HG03045 (cell line): Measurements from ENCODE around the gene MALRD1.

Experiments used
- ATAC-seq: cut with Tn5 transposase; IDR thresholded peaks from one replicate; pipeline ENCODE4 v1.9.1; 2021; ENCODE audit warnings: mild to moderate bottlenecking, moderate library complexity; ENCODE audit not compliant: unreplicated experiment

Gene MALRD1

DNA sequence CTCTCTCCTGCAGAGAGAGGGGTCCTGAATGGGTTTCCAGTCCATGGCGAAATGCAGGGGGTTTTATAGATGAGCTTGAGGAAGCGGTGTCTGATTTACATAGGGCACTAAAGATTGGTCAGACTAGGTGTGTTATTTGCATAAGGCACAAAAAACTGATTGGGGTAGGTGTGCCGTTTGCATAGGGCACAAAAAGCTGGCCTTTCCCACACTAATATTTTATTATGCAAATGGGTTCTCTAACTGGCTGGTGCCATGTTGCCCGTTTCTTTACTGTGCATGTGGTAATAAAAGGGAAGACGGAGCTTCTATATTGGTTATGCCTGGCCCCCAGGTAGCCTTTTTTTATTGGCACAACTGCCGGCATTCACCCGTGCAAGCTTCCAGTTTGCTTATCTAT is 50.2 kb downstream of the MALRD1 start:
- no peak for ATAC-seq

DNA sequence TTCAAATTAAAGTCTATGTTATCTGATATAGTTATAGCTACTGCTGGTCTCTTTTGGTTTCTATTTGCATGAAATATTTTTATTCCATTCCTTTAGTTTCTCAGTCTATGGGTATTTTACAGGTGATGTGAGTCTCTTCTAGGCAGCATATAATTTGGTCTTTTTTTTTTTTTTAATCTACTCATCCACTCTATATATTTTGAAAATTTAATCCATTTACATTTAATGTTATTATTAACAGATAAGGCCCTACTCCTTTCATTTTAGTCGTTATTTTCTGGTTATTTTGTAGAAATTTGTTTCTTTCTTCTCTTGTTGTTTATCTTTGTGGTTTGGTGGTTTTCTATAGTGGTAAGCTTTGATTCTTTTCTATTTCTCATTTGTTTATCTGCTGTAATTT is 58.8 kb downstream of the MALRD1 start:
- no peak for ATAC-seq

DNA sequence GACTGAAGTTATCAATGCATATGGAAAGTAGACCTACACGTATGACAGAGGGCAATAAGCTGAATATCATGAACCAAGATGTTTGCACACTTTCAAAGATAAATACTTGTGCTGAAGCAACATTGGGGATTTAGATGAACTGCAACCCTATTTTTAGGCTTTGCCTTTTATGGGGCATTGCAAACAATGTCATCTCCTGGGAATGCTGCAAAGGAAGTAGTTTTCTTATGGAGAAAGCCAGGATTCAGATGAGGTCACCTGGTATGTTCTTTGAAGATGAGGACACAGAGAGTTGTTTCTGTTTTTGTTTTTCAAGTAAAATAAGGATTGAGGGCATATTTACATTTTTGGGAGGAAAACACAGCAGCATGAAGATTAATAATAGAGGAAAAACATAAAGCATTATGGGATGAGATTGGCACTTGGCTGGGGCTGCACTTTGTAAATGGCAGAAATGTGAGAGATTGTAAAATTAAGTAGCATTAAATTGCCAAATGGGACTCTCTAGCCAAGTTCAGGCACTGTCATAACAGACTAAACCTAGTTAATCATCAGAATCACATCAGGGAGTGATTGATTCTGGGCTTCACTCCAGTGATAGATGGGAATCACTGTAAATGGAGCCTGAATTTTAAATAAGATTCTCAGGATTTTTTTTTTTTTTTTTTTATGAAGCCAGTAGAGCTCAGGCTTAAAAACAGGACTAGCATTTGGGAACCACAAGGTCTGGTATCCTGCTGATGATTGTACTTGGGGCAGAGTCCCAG is 63.1 kb downstream of the MALRD1 start:
- no peak for ATAC-seq

DNA sequence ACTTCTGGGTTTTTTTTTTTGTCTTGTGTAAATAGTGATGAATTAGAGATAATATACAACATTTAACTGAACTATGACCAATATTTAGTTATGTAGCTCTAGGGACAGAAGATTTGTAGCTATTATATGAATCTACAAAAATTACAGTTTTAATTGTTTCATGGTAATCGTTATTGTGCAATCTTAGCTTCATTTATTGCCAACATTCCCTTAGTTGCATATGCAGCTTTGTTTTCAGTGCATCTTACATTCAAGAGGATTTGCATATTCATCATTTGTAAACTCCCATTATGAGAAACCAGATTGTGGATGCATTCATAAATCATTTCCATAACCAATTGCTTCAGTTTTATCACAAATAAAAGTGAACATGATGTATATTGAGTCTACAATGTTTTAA is 68.8 kb downstream of the MALRD1 start:
- no peak for ATAC-seq

DNA sequence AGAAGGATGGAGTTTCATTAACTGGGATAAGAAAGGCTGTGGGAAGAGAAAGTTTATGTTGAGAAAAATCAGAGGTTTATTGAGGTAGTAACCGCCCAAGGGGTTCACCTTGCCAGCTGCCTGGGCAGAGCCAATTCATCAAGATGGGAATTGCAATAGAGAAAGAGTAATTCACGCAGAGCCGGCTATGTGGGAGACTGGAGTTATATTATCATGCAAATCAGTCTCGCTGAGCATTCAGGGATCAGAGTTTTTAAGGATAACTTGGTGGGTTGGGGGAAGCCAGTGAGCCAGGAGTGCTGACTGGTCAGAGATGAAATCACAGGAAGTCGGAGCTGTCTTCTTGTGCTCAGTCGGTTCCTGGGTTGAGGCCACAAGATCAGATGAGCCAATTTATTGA is 70.6 kb downstream of the MALRD1 start:
- no peak for ATAC-seq

DNA sequence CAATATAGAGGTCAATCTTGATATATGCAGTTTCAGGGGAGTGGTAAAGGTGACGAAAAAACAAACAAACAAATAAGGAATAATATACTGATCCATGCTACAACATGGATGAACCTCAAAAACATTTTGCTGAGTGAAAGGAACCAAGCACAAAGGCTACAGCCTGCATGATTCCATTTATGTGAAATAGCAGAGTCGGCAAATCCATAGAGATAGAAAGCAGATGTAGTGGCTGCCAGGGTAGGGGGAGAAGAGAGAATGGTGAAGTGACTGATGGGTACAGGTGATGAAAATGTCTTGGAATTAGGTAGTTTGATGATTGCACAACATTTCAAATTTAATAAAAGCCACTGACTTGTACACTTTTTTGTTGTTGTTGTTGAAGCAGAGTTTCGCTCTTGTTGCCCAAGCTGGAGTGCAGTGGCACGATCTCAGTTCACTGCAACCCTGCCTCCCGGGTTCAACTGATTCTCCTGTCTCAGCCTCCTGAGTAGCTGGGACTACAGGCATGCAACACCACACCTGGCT is 71.8 kb downstream of the MALRD1 start:
- no peak for ATAC-seq

DNA sequence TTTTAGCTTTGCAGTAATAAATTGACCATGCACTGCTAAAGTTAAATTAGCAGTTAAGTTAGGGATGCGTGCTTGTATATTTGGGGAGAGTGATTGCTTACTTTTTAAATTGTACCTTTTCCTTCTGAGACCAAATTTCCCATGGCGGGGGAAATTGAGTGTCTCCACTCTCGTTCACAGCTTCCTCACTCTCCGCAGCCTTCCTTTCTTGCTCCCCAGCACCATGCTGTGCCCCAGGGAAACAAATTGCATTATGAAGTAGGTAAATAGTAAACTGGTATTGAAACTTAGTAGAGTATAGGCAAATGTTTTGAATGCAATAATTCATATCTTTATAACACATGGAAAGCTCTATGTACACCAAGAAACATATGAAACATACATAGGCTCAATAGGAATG is 85.4 kb downstream of the MALRD1 start:
- ATAC-seq: no peak

DNA sequence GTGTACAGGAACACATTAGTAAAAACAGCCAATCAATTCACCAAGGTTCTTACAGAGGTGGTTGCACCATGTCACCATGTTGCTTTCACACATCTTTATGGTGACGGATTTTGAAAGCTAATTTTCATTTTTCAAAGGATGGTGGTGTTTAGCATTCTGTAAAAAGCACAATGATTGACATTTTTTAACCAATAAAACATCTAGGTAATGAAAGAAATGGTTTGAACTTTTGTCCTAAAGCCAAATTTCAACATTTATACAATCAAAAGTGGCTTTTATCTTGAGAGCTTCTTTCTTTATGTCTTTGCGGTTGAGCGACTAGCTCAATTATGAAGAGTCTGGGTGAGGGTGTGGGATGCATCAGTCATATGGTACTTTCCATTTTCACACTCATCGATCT is 94.4 kb downstream of the MALRD1 start:
- ATAC-seq: no peak

DNA sequence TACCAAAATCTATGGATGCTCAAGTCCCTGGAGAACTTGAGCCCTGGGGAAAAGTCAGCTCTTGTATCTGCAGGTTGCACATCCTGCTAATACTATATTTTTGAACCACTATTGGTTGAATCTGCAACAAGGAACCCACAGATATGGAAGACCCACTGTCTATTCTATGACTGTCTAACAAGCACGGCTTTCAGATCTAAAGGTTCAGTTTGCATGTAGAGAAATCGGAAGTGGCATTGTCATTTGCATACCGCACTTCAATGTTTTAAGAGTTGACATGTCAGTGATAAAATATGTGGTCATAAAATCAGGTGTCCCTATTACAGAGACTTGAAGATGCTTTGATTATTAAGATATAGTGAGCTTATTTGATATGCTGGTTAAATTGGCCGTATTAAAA is 95.6 kb downstream of the MALRD1 start:
- no peak for ATAC-seq

DNA sequence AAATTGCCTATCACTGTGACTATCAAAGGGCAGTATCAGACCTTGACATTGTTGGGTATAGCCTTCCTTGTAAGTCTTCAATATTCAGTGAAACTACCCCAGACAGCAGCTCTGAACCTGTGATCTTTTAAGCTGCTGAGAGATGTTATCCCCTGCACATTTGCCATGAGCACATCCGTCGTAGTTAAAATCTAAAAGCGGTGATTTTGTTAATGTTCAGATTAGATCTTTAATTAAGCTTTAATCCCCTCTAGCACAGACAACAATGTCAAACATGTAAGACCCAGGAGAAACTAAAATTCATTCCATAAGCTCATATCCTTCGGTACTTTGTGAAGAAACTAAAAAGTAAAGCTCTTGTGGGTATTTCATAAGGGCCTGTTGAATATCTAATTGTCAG is 105.8 kb downstream of the MALRD1 start:
- no peak for ATAC-seq

DNA sequence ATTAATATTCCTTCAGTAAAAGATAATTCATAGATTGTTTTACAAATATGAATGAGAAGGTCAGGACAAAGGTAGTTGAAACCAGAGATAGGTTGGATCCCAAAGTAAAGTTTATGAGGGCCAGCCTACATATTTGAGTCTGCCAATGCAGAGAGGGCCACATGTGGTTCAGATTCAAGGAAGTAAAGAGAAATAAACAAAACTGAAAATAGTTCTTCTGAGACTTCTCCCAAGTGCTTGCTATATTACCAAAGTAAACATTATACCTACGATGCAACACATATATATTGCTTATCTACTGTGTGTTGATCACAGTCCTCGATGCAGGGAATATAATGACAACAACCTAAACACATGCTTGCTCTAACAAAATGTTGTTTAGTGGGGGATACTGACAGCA is 109.8 kb downstream of the MALRD1 start:
- ATAC-seq: no peak

DNA sequence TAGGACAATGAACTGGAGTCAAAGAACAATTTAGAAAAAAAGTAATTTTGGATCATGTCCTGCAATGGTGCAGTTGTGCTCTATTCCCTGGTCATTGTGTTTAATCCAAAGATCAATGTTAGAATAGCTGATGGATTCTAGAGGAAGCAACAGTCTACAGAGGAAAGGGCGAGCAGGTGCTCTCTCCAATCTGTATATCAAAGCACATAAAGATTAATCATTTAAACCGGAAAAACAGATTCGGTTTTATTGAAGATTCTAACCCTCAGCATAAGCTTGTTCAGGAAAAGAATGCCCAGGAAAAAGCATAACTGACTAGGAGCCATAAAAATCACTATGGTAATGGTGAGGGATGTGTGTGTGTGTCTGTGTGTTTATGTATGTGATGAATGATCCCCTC is 110.3 kb downstream of the MALRD1 start:
- ATAC-seq: no peak

DNA sequence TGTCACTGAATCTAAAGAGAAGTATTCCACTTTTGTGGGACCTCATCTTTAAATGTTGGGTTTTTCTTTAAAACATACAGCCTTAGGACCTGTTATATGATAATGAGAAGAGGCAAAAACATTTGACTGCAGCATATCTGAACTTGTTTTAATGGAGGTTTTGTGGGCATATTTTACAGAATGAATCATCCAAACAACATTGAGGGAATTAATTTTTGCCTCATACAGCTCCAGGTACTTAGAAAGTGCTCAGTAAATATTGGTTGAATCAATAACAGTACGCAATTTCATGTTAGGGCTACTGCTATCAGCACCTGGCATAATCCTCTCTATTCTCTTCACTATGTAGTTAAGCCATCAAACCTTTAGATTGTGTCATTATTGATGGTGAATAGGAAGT is 115.9 kb downstream of the MALRD1 start:
- ATAC-seq: no peak

DNA sequence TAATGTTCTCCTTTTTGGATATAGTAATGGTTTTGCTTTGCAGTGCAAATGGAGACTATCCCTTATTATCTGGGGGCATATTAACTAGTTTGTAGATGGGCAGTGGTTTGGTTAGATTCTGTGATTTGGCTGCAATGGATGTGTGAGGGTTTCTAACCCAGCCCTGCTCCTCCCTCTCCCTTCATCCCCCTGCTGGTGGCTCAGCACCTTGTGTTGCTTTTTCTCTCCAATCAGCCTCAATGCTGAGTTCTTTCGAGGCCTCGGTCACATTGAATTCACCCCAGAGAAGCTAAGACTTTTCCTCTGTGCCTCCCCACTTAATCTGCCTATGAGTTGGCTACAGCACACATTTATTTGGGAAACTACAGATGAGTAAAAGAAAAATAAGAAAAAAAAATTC is 120.0 kb downstream of the MALRD1 start:
- ATAC-seq: no peak

DNA sequence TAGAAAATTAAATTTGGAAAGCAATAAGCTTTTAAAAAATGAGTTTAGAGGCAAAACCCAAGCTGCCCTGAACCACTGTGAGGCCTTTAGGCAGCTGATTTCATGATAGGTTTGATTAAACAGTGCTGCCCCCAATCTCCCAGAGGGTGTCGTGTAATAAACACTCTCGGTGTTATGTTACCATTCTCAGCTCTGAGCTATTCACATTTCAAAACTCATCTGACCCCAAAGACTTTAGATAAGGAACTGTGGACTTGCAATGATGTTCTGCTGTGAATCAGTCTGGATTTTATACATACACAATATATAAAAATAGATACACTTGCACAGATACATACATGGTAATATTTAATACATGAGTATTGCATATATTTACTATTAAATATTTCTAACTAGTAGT is 120.4 kb downstream of the MALRD1 start:
- no peak for ATAC-seq

DNA sequence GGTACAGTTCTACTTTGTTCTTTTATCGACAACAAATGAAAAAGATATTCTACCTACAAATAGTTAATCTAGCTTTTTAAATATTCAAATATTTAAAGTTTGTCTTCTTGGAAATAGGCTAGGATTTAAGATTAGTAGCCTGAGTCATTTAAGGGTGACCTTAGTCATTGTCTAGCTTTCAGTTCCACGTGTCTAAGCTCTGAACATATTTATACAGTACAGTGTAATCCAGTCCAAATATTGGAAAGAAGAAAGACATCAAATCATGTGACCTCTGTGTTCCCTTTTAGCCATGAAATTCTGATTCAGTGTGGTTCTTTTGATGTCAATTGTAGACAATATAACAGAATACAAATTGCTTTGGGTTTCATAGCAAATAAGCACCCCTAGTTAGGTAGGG is 121.1 kb downstream of the MALRD1 start:
- ATAC-seq: no peak

DNA sequence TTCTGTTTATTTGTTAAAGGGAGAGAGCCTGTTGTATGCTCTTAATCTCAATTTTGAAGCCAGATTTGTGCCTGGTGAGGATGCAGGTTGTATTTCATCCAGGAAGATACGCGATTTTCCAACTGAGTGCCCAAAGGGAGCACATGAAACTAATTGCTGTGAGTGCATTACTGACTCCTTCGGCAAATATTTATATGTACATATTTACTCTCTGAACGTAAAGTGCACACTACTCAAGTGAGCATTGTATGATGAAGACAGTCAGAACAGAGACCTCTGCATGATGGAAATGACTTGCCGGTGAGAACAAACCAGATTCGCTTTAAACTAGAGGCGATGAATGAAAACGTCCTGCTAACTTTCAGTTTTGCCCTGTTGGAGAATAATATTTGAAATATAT is 130.1 kb downstream of the MALRD1 start:
- no peak for ATAC-seq

DNA sequence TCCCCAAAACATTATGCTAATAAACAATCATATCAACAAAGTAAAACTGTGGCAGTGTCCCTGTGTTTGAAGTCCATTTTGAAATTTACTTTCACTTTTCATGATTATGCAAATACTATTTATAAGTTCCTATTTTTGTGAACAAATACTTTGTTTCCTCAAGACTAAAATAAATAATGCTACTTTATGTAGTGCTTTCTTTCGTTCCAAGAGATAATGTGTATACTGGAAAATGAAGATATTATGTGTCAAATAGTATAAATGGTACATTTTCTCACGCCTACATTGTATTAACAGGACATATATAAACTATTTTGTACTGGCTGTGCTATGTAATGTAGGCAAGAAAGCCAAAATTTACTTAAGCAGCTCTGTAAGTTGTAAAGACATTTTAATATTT is 136.3 kb downstream of the MALRD1 start:
- ATAC-seq: no peak

DNA sequence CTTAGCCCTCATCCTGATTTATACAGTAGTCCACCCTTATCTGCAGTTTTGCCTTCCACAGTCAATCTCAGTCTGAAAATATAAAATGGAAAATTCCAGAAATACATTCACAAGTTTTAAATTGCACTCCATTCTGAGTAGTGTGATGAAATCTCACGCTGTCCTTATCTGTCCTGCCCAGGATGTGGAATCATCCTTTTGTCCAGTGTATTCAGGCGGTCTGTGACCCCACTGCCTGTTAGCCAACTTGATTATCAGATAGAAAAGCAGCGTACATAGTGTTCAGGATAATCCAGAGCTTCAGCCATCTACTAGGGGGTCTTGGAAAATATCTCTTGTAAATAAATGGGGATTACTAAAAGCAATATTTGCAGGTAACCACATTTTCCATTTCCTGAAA is 146.3 kb downstream of the MALRD1 start:
- no peak for ATAC-seq

DNA sequence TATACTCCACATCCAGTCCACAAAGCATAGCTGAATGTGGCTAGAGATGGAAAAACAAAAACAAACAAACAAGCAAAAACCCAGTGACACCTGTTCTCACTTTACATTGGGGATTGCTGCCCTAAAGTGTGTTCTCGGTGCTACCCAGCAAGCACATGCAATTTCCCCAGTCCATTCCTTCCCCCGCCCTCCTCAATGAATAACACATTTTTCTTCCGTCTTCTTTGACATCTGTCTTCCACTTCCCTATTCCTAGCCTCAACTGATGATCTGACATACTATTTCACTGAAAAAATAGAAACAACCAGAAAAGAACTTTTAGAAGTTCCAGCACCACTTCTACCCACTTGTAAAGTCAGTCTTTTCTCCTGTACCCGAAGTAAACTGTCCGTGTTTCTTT is 147.1 kb downstream of the MALRD1 start:
- ATAC-seq: no peak

DNA sequence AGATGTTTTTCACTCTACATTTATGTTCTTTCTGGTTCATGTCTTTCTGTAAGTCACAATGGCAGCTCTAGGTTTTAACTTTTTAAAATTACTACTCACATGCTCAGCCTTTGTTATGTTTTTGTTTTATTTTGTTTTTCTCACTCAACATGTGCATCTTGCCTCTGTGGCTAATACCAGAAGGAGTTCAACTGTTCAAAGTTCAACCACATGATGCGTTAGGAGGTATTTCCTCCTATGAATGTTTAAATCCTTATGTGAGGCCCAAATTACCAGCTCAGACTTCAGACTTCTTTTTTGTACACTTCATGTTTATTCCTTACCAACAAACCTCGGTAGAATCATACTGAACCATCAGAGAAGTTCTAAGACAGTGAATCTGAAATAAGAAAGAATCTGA is 151.6 kb downstream of the MALRD1 start:
- ATAC-seq: no peak

DNA sequence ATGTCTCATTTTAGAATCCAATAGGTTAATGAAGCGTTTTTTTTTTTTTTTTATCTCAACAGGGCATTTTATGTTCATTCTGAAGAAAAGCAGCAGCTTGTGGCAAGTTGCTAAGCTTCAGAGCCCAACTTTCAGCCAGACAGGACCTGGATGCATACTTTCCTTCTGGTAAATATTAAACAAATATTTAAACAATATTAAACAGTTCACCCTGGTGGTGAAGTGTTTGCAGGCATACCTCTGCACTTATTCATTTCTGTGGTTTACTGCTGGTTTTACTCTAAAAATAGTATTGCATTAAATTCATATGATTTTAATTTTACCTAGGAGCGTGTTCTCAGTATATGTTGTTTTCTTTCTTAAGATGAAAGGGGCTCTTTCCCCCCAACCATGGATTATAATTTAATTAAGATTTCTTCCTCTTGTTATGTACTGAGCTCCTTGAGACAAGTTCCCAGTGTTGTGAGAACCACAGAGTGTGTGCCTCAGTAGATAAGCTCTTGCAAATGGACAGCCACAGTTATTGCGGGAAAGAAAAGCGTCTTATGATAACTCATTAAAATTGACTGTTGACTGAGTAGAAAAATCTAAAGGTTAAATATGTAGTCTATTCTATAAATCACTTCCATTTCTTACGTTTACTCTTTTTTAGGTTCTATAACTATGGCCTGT is 155.8 kb downstream of the MALRD1 start:
- no peak for ATAC-seq

DNA sequence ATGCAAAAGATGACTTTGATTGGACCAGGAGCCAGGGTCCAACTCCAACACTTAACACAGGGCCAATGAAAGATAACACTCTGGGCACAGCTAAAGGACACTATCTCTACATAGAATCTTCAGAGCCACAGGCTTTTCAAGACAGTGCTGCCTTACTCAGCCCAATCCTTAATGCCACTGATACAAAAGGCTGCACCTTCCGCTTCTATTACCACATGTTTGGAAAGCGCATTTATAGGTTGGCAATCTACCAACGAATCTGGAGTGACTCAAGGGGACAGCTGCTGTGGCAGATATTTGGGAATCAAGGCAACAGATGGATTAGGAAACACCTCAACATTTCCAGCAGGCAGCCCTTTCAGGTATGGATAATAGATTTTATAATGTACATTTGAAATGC is 160.7 kb downstream of the MALRD1 start:
- no peak for ATAC-seq
